Diencephalon (tissue), 1 donor: ENCODE data around the gene SLC5A8. TPM values are rescaled to one million over a fixed set of nuclear protein-coding genes. Genes with fewer than 3 reads are reported as not detected.

Experiments
- small RNA-seq: library from RNA; depleted of rRNA; stranded (forward); fragments of <200 nt; gene quantifications from one replicate; pipeline ENCODE3, GENCODE V24; 2014
- total RNA-seq: library from RNA; depleted of rRNA; stranded (reverse); fragments of >200 nt; gene quantifications from one replicate; pipeline ENCODE4 v1.2.3, GENCODE V29; 2014

Gene SLC5A8, protein sequence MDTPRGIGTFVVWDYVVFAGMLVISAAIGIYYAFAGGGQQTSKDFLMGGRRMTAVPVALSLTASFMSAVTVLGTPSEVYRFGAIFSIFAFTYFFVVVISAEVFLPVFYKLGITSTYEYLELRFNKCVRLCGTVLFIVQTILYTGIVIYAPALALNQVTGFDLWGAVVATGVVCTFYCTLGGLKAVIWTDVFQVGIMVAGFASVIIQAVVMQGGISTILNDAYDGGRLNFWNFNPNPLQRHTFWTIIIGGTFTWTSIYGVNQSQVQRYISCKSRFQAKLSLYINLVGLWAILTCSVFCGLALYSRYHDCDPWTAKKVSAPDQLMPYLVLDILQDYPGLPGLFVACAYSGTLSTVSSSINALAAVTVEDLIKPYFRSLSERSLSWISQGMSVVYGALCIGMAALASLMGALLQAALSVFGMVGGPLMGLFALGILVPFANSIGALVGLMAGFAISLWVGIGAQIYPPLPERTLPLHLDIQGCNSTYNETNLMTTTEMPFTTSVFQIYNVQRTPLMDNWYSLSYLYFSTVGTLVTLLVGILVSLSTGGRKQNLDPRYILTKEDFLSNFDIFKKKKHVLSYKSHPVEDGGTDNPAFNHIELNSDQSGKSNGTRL
- 0.46 TPM for total RNA-seq

DNA sequence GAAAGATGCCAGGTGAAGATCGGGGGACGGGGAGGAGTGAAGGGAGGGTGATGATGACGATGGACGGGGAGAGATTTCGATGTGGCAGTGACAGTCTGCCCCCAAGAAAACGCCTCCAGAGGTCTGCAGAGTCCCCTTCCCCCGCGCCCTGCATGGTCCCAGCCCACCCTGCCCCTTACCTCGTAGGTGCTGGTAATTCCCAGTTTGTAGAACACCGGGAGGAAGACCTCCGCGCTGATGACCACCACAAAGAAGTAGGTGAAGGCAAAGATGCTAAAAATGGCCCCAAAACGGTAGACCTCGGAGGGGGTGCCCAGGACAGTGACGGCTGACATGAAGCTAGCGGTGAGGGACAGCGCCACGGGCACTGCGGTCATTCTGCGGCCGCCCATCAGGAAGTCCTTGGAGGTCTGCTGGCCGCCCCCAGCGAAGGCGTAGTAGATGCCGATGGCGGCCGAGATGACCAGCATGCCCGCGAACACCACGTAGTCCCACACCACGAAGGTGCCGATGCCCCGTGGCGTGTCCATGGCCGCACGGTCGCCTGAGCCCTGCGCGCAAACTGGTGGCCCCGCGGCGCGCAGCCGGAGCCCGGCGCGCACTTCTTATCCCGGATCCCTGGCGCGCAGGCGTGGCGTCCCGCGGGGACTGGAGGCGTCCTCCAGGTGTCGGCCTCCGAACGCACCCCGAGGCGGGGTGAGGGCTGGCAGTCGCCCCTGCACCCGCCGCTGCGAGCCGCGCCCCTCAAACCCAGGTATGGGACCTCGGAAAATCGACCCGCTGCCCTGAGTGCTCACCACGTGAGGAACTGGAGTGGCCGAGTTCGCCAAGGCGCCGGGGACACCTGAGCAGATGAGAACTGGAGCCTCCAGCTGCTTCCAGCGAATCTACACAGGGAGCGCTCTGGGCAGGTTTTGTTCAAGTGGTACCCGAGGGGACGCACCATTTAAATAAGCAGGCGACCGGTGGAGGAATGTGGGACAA is at the start of gene SLC5A8:
SLC5A8 (minus strand) TSS at position 920 of the 984 bp plus-strand sequence; CDS start at position 530, 390 bp downstream.

Small RNAs within 50 kb of the gene (small RNA-seq; reads per million reads assigned to genes)
- not detected for gene RNU6-768P

Other genes starting within 250 kb of the SLC5A8 start
- gene UTP20, start 69.9 kb upstream of the SLC5A8 start, total RNA-seq: 17.1 TPM
- 54.7 TPM for gene ARL1, start 197.5 kb upstream of the SLC5A8 start, total RNA-seq